ENCODE data around the gene PIP5K1B.

The PIP5K1B gene

GRCh38 chr9:68978066-68978465 lies 273.0 kb downstream of the PIP5K1B start:
- Histone ChIP-seq H3K79me2 (no peaks in the 10 kb centered on the region), H3K9me3 (ENCODE audit: control insufficient read depth, low read length) (no peaks in the 10 kb centered on the region), H3K4me3 (ENCODE audit: low read depth, low read length) (no peak overlapping the region), H3K27me3 (ENCODE audit: control insufficient read depth, insufficient read depth, low read length) (no peaks in the 10 kb centered on the region), H2AFZ (no peak overlapping the region), H3K27ac (no peak overlapping the region), H3K4me1 (no peaks in the 10 kb centered on the region), H3K9ac (no peak overlapping the region), H3K4me2 (ENCODE audit: low read length) (no peak overlapping the region), H3K36me3 (ENCODE audit: control insufficient read depth, insufficient read depth, low read length) (no peaks in the 10 kb centered on the region)
- TF ChIP-seq CTCF (IDR thresholded peaks at IDR 0.05): no peak

GRCh38 chr9:68978501-68978900 lies 273.5 kb downstream of the PIP5K1B start:
- no peaks in the 10 kb centered on the region for H3K36me3 ChIP-seq (ENCODE audit: control insufficient read depth, insufficient read depth, low read length)
- no peak overlapping the region for H2AFZ ChIP-seq
- H3K9ac ChIP-seq: no peak overlapping the region
- no peaks in the 10 kb centered on the region for H3K27me3 ChIP-seq (ENCODE audit: control insufficient read depth, insufficient read depth, low read length)
- no peak overlapping the region for H3K27ac ChIP-seq
- no peaks in the 10 kb centered on the region for H3K9me3 ChIP-seq (ENCODE audit: control insufficient read depth, low read length)
- TF ChIP-seq CTCF (IDR thresholded peaks at IDR 0.05): no peak
- no peak overlapping the region for H3K4me2 ChIP-seq (ENCODE audit: low read length)
- H3K4me3 ChIP-seq (ENCODE audit: low read depth, low read length): no peak overlapping the region
- H3K79me2 ChIP-seq: no peaks in the 10 kb centered on the region
- no peaks in the 10 kb centered on the region for H3K4me1 ChIP-seq

- H3K4me2 ChIP-seq (ENCODE audit: low read length): no peak overlapping the region
- no peaks in the 10 kb centered on the region for H3K79me2 ChIP-seq
- H3K9me3 ChIP-seq (ENCODE audit: control insufficient read depth, low read length): no peaks in the 10 kb centered on the region
- no peak overlapping the region for H2AFZ ChIP-seq
- H3K4me1 ChIP-seq: no peaks in the 10 kb centered on the region
- no peak overlapping the region for H3K4me3 ChIP-seq (ENCODE audit: low read depth, low read length)
- TF ChIP-seq CTCF (IDR thresholded peaks at IDR 0.05): no peak
- no peak overlapping the region for H3K9ac ChIP-seq
- no peaks in the 10 kb centered on the region for H3K27me3 ChIP-seq (ENCODE audit: control insufficient read depth, insufficient read depth, low read length)
- H3K36me3 ChIP-seq (ENCODE audit: control insufficient read depth, insufficient read depth, low read length): no peaks in the 10 kb centered on the region
- H3K27ac ChIP-seq: no peak overlapping the region
These were observed 274.7 kb downstream of the PIP5K1B start for GRCh38 chr9:68979538-68980314.

GRCh38 chr9:68980341-68980914 lies 275.4 kb downstream of the PIP5K1B start:
- no peaks in the 10 kb centered on the region for H3K9me3 ChIP-seq (ENCODE audit: control insufficient read depth, low read length)
- TF ChIP-seq CTCF (IDR thresholded peaks at IDR 0.05): no peak
- no peaks in the 10 kb centered on the region for H3K4me1 ChIP-seq
- H3K79me2 ChIP-seq: no peaks in the 10 kb centered on the region
- H3K27me3 ChIP-seq (ENCODE audit: control insufficient read depth, insufficient read depth, low read length): no peaks in the 10 kb centered on the region
- no peak overlapping the region for H3K4me2 ChIP-seq (ENCODE audit: low read length)
- no peak overlapping the region for H3K27ac ChIP-seq
- H3K9ac ChIP-seq: no peak overlapping the region
- no peak overlapping the region for H2AFZ ChIP-seq
- H3K4me3 ChIP-seq (ENCODE audit: low read depth, low read length): no peak overlapping the region
- no peaks in the 10 kb centered on the region for H3K36me3 ChIP-seq (ENCODE audit: control insufficient read depth, insufficient read depth, low read length)

GRCh38 chr9:68981789-68982188 lies 276.7 kb downstream of the PIP5K1B start:
- no peak overlapping the region for H3K27ac ChIP-seq
- no peaks in the 10 kb centered on the region for H3K4me1 ChIP-seq

More at GRCh38 chr9:68981789-68982188, 276.7 kb downstream of the PIP5K1B start:
- no peak overlapping the region for H3K4me3 ChIP-seq (ENCODE audit: low read depth, low read length)
- H3K9me3 ChIP-seq (ENCODE audit: control insufficient read depth, low read length): no peaks in the 10 kb centered on the region
- TF ChIP-seq CTCF (IDR thresholded peaks at IDR 0.05): no peak
- H3K4me2 ChIP-seq (ENCODE audit: low read length): no peak overlapping the region
- H3K27me3 ChIP-seq (ENCODE audit: control insufficient read depth, insufficient read depth, low read length): no peaks in the 10 kb centered on the region
- no peak overlapping the region for H2AFZ ChIP-seq
- H3K9ac ChIP-seq: no peak overlapping the region
- no peaks in the 10 kb centered on the region for H3K36me3 ChIP-seq (ENCODE audit: control insufficient read depth, insufficient read depth, low read length)
- H3K79me2 ChIP-seq: no peaks in the 10 kb centered on the region
